Calu3 (cell line): Measurements from ENCODE around the gene APOBEC3H. TPM values are rescaled to one million over a fixed set of nuclear protein-coding genes. Genes with fewer than 3 reads are reported as not detected.

ENCODE experiments used
- BruUV-seq: library from RNA; stranded (reverse); fragments of 400-500 nt; replicated peaks from 2 replicates; lab custom pipeline; 2021; lab: Mats Ljungman, UMichigan
- CTCF ChIA-PET: fragments of 300-600 bp; sonication (Branson Sonifier 250); formaldehyde crosslinking; loops from one replicate; lab custom pipeline; 2022; ENCODE audit warnings: antibody characterized with exemption; lab: Charles Lee
- DNase-seq: peaks from one replicate; pipeline ENCODE4 v3.0.0; 2022
- H3K27ac Mint-ChIP-seq: one replicate; pipeline ENCODE4 v1.8.0; 2022; ENCODE audit warnings: mixed read lengths; ENCODE audit not compliant: unreplicated experiment
- H3K27me3 Mint-ChIP-seq: one replicate; pipeline ENCODE4 v1.8.0; 2022; ENCODE audit warnings: mixed read lengths; ENCODE audit not compliant: unreplicated experiment
- H3K36me3 Mint-ChIP-seq: one replicate; pipeline ENCODE4 v1.8.0; 2022; ENCODE audit warnings: mild to moderate bottlenecking, moderate library complexity, mixed read lengths; ENCODE audit not compliant: insufficient read depth, unreplicated experiment
- H3K4me1 Mint-ChIP-seq: one replicate; pipeline ENCODE4 v1.8.0; 2022; ENCODE audit warnings: mild to moderate bottlenecking, low read depth, mixed read lengths; ENCODE audit not compliant: unreplicated experiment
- H3K4me3 Mint-ChIP-seq: one replicate; pipeline ENCODE4 v1.8.0; 2022; ENCODE audit warnings: mild to moderate bottlenecking, low read depth, moderate library complexity, mixed read lengths; ENCODE audit not compliant: unreplicated experiment
- H3K9me3 Mint-ChIP-seq: one replicate; pipeline ENCODE4 v1.8.0; 2022; ENCODE audit warnings: low read depth, mixed read lengths; ENCODE audit not compliant: unreplicated experiment
- CTCF ChIP-seq: fragments of 200-600 bp; IDR thresholded peaks from one replicate; pipeline ENCODE4 v1.8.0; 2022; ENCODE audit warnings: antibody characterized with exemption; ENCODE audit not compliant: unreplicated experiment
- intact Hi-C: fragments of 100-400 bp; cut with micrococcal nuclease; formaldehyde crosslinking; loops from one replicate; pipeline ENCODE4 v1.10.0; 2022; ENCODE audit not compliant: unreplicated experiment
- total RNA-seq: library from RNA; stranded (reverse); gene quantifications from 2 replicates; pipeline ENCODE4 v1.2.3, GENCODE V29; 2022

The APOBEC3H gene
- total RNA-seq, 1 experiment from 2014 or later, result not detected

DNA sequence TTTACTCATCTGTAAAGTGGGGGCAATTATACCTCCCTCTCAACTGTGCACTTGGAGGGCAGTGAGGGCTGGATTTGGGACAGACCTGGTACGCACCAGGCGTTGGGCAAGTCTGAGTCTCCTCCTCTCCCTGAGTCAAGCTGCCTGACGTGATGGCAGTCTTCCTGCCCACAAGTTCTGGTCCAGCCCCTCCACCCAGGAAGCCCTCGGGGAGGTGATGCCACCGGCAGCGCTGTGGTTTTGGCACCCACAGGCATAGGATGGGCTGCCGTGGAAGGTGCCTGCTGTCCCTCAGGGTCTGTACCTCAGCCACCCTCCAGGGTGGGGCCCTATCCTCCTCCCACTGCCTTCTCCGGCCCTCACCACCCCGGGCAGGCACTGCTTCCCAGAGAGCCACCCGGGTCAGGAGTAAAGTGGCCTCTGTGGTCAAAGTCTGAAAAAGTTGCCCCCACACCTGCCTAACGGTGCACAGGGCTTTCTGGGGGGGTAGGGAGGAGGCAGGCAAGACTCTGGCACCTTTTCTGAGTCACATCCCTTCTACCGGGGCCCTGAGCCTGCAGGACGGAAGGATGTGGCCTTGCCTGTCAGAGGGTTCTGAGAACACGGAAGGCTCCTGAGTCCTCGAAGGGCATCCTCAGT is 6.5 kb upstream of the APOBEC3H start:
- Mint-ChIP-seq H3K27me3 (peaks cover 20% of the 10 kb centered on the region), H3K9me3 (no peaks in the 10 kb centered on the region), H3K36me3 (no peaks in the 10 kb centered on the region), H3K27ac (no peak overlapping the region), H3K4me1 (no peaks in the 10 kb centered on the region), H3K4me3 (no peak overlapping the region)
- CTCF ChIA-PET, result no interaction called here
- no peak for DNase-seq
- no peak for TF ChIP-seq CTCF
- intact Hi-C loops, result no loop called here
- no TSS peak for BruUV-seq

DNA sequence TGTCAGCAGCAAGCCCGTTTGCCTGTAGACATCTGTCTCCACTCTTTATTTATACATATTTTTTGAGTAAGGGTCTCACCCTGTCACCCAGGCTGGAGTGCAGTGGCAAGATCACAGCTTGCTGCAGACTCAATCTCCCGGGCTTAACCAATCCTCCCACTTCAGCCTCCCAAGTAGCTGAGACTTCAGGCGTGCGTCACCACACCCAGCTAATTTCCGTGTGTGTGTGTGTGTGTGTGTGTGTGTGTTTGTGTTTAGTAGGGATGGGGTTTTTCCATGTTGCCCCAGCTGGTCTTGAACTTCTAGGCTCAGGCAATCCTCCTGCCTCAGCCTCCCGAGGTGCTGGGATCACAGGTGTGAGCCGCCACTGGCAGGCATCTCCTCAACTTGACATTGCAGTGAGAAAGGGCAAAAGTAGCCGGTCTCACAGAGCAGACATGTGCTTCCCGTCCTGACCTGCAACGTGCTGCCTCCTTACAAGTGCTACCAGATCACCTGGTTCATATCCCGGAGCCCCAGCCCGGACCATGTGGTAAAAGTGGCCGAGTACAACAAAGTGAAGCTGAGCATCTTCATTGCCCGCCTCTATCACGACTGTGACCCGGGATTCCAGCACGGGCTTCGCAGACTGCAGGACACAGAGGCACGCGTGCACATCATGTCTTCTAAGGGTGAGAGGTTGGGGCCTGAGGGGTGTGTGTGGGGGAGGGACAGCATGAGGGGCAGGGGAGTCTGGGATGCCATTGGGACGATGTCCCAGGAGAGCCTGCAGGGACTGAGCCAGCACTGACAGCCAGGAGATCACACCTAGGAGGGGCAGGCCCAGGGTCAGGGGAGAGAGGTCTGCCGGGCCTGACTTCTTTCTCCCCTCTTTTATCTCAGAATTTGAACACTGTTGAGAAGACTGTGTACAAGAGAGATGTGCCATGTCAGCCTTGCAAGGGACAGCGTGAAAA is 5.6 kb upstream of the APOBEC3H start:
- no peaks in the 10 kb centered on the region for H3K36me3 Mint-ChIP-seq
- no peaks in the 10 kb centered on the region for H3K4me1 Mint-ChIP-seq
- DNase-seq, result no peak
- BruUV-seq, result no TSS peak
- H3K27me3 Mint-ChIP-seq, result peaks cover 20% of the 10 kb centered on the region
- H3K9me3 Mint-ChIP-seq, result no peaks in the 10 kb centered on the region
- H3K4me3 Mint-ChIP-seq, result no peak overlapping the region
- CTCF ChIA-PET, result no interaction called here
- no peak for TF ChIP-seq CTCF
- intact Hi-C loops, result no loop called here
- H3K27ac Mint-ChIP-seq, result no peak overlapping the region

GRCh38 chr22:39092111-39092862 is 4.8 kb upstream of the APOBEC3H start:
- CTCF ChIA-PET, result no interaction called here

More at GRCh38 chr22:39092111-39092862, 4.8 kb upstream of the APOBEC3H start:
- intact Hi-C loops, result no loop called here
- no TSS peak for BruUV-seq
- no peaks in the 10 kb centered on the region for H3K9me3 Mint-ChIP-seq
- H3K4me3 Mint-ChIP-seq, result no peak overlapping the region
- no peak overlapping the region for H3K27ac Mint-ChIP-seq
- no peaks in the 10 kb centered on the region for H3K4me1 Mint-ChIP-seq
- DNase-seq, result no peak
- TF ChIP-seq CTCF, result no peak
- peaks cover 20% of the 10 kb centered on the region for H3K27me3 Mint-ChIP-seq
- H3K36me3 Mint-ChIP-seq, result no peaks in the 10 kb centered on the region
